Tibial artery (tissue), 4 donors: Measurements from ENCODE around the gene OCIAD1.
A peak's percentile ranks its signal among the peaks of the same experiment; 100 is the strongest.
"Not testable (repeated sequence)": the region's sequence is repeated elsewhere in the genome, so short reads cannot be mapped to it uniquely, and the experiment has no call there.

Experiments used
- DNase-seq, 2 donors: peaks; one replicate each; pipeline ENCODE4 v3.0.0-alpha.2; 2019
- H3K27ac ChIP-seq, 2 donors: fragments of 200-600 bp; sonication (generic) in 1 of 2; 1 replicate in 1 of 2; 2 replicates in 1 of 2; pipeline ENCODE4 v1.5.1; 2018 to 2019; ENCODE audit warnings: mild to moderate bottlenecking in 1 of 2
- H3K27me3 ChIP-seq, 2 donors: fragments of 200-600 bp; sonication (generic) in 1 of 2; one replicate each; pipeline versions ENCODE4 v1.5.1 to v1.6.0; 2016 to 2019
- H3K36me3 ChIP-seq, 3 donors: fragments of 200-600 bp; sonication (generic) in 2 of 3; one replicate each; pipeline ENCODE4 v1.5.1; 2016 to 2019; ENCODE audit warnings: mild to moderate bottlenecking in 2 of 3
- H3K4me1 ChIP-seq, 4 donors: fragments of 200-600 bp; sonication (generic) in 2 of 4; 1 replicate in 3 of 4; 2 replicates in 1 of 4; pipeline ENCODE4 v1.5.1; 2016 to 2019
- H3K4me3 ChIP-seq, 2 donors: fragments of 200-600 bp; sonication (generic) in 1 of 2; 1 replicate in 1 of 2; 2 replicates in 1 of 2; pipeline ENCODE4 v1.5.1; 2018 to 2019; ENCODE audit warnings: mild to moderate bottlenecking in 2 of 2
- H3K9me3 ChIP-seq, 3 donors: fragments of 200-600 bp; sonication (generic) in 1 of 3; one replicate each; pipeline ENCODE4 v1.5.1; 2016 to 2019
- intact Hi-C: fragments of 100-400 bp; cut with DNase I; formaldehyde crosslinking; loops from one replicate; pipeline ENCODE4 v1.15.0; 2023; ENCODE audit warnings: low total_unique reads
- TF ChIP-seq, protein P1 (sequence below), 2 experiments: fragments of 200-600 bp in 1 of 2; fragments of 450-650 bp in 1 of 2; IDR thresholded peaks; one replicate each; pipeline ENCODE4 v1.5.1; 2017 to 2019; ENCODE audit warnings: antibody characterized with exemption in 2 of 2, mild to moderate bottlenecking in 1 of 2, moderate library complexity in 1 of 2

OCIAD1 gene

DNA sequence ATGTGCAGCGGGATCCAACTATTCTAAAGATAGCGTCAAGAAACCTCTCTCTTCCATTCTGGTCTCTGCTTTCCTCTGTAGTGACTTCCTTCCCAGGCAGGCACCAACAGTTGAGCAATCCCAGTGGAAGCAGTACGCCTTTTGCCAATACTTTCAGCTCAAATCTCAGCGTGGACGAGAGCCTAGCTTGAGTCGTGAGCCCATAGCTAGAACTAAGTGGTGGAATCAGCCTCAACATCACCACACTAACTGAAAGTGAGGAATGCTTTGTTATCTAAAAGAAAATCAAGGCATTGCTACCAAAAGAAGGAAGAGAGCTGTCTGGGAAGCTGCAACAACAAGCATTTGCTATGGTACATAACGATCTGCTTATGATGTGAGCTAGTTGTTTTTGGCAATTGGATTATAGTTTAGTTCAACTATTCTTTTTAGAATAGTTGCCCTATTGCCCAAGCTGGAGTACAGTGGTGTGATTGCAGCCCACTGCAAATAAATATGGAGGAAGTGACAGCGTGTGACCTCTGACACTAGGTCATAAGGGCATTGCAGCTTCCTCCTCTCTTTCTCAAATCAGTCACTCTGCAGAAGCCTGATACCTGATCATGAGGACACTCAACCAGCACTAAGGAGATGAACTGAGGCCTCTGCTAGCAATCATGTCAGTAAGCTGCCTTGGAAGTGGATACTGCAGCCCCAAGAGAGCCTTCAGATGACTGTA is 26.1 kb upstream of the OCIAD1 start:
- intact Hi-C loops, result no loop called here
- H3K4me3 ChIP-seq, result peak overlapping the region; percentile 7 to 8
- DNase-seq, result peak; percentile 36 to 77
- no peaks in the 10 kb centered on the region for H3K36me3 ChIP-seq
- peak overlapping the region; percentile 74 for H3K27ac ChIP-seq
- TF ChIP-seq, protein P1, sequence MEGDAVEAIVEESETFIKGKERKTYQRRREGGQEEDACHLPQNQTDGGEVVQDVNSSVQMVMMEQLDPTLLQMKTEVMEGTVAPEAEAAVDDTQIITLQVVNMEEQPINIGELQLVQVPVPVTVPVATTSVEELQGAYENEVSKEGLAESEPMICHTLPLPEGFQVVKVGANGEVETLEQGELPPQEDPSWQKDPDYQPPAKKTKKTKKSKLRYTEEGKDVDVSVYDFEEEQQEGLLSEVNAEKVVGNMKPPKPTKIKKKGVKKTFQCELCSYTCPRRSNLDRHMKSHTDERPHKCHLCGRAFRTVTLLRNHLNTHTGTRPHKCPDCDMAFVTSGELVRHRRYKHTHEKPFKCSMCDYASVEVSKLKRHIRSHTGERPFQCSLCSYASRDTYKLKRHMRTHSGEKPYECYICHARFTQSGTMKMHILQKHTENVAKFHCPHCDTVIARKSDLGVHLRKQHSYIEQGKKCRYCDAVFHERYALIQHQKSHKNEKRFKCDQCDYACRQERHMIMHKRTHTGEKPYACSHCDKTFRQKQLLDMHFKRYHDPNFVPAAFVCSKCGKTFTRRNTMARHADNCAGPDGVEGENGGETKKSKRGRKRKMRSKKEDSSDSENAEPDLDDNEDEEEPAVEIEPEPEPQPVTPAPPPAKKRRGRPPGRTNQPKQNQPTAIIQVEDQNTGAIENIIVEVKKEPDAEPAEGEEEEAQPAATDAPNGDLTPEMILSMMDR (IDR thresholded peaks at IDR 0.05), result no peak
- peaks cover 3 to 58% (median 37%) of the 10 kb centered on the region in 4 donors for H3K4me1 ChIP-seq
- H3K9me3 ChIP-seq, result no peaks in the 10 kb centered on the region
- H3K27me3 ChIP-seq, result no peaks in the 10 kb centered on the region

DNA sequence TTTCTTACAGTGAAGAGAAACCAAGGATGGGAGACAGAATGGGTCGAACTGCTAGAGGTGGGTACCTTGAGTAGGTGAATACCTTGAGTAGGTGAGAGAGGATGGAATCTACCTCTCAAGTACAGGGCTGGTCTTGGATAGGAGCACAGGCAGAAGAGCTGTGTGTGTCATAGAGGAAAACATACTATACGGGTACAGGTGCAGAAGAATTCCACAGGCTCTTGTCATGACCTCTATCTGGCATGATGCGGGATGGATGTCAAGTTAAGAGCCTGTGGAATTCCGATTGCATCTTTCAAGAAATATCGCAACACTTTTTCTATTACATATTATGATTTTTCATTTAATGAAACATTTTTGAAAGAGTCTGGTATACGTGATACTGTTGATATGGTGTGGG is 18.0 kb upstream of the OCIAD1 start:
- Histone ChIP-seq H3K36me3 (no peaks in the 10 kb centered on the region), H3K9me3 (no peaks in the 10 kb centered on the region), H3K27me3 (no peaks in the 10 kb centered on the region), H3K4me3 (no peak overlapping the region), H3K27ac (no peak overlapping the region), H3K4me1 (peaks cover 0 to 3% (median 0%) of the 10 kb centered on the region in 4 donors)
- TF ChIP-seq, protein P1 (IDR thresholded peaks at IDR 0.05), result no peak
- no peak for DNase-seq
- intact Hi-C loops, result no loop called here

DNA sequence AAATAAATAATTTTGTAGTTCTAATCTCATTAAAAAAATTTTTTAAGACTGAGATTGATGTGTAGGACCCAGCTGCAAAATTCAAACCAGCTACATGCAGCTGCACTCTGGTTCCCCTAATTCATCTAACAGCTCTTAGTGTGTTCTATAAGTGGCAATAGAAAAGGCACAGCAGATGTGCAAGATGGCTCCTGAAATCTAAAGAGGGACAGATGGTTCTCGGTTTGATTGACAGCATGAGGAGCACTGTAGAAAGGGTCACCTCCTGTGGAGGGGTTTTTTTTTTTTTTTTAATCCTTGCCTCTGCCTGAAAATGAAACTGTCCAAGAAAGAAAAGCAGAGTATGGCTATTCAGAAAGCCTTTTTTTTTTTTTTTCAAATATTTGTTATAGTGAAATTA is 16.9 kb upstream of the OCIAD1 start:
- TF ChIP-seq, protein P1 (IDR thresholded peaks at IDR 0.05), result no peak
- Histone ChIP-seq H3K27me3 (no peaks in the 10 kb centered on the region), H3K36me3 (no peaks in the 10 kb centered on the region), H3K9me3 (no peaks in the 10 kb centered on the region), H3K4me3 (no peak overlapping the region), H3K27ac (no peak overlapping the region), H3K4me1 (no peaks in the 10 kb centered on the region)
- intact Hi-C loops, result no loop called here
- no peak for DNase-seq

DNA sequence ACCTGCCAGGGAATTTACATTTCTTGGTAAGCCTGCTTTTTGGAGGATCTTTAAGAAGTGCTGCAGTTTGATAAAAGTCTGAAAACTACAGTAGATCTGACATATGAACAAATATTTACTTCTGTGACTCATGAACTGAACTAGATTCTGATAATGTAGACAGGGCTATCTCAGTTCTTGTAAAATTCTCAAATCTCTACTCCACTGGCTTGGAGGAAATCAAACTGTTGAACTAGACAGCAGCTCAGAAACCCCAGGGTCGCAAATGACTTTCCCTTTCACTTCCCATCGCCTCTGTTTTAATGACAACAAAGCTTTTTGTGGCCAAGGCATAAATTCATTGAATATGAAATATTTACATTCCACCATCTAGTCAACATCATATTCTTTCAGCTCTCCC is 15.4 kb upstream of the OCIAD1 start:
- H3K27me3 ChIP-seq, result no peaks in the 10 kb centered on the region
- H3K36me3 ChIP-seq, result no peaks in the 10 kb centered on the region
- no peak overlapping the region for H3K4me3 ChIP-seq
- H3K4me1 ChIP-seq, result no peaks in the 10 kb centered on the region
- no peak for DNase-seq
- TF ChIP-seq, protein P1 (IDR thresholded peaks at IDR 0.05), result no peak
- H3K9me3 ChIP-seq, result no peaks in the 10 kb centered on the region
- no peak overlapping the region for H3K27ac ChIP-seq
- intact Hi-C loops, result no loop called here

DNA sequence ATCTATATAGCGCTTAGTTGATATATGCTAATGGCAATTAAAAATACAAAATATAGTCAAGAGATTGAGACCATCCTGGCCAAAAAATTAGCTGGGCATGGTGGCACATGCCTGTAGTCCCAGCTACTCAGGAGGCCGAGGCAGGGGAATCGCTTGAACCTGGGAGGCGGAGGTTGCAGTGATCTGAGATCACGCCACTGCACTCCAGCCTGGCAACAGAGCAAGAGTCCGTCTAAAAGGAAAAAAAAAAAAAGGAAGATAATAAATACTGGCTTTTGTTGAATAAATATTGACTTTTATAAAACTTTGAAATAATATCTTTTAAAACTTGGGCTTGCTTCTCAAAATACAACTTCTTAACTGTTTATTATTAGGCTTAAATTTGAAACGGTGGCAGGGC is 14.6 kb upstream of the OCIAD1 start:
- H3K9me3 ChIP-seq, DNase-seq, H3K4me1 ChIP-seq, H3K27ac ChIP-seq, H3K36me3 ChIP-seq, intact Hi-C loops, H3K4me3 ChIP-seq, H3K27me3 ChIP-seq: not testable (repeated sequence)

DNA sequence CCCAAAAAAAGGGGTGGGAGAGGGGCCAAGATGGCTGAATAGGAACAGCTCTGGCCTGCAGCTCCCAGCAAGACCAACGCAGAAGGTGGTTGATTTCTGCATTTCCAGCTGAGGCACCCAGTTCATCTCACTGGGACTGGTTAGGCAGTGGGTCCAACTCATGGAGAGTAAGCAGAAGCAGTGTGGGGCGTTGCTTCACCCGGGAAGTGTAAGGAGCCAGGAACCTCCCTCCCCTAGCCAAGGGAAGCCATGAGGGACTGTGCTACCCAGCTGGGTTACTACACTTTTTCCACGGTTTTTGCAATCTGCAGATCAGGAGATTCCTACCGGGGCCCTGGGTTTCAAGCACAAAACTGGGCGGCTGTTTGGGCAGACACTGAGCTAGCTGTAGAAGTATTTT is 13.9 kb upstream of the OCIAD1 start:
- Histone ChIP-seq H3K4me1 (no peaks in the 10 kb centered on the region), H3K27ac (no peak overlapping the region), H3K36me3 (no peaks in the 10 kb centered on the region), H3K9me3 (no peaks in the 10 kb centered on the region), H3K27me3 (no peaks in the 10 kb centered on the region), H3K4me3 (no peak overlapping the region)
- intact Hi-C loops, result no loop called here
- DNase-seq, result no peak
- TF ChIP-seq, protein P1 (IDR thresholded peaks at IDR 0.05), result no peak

DNA sequence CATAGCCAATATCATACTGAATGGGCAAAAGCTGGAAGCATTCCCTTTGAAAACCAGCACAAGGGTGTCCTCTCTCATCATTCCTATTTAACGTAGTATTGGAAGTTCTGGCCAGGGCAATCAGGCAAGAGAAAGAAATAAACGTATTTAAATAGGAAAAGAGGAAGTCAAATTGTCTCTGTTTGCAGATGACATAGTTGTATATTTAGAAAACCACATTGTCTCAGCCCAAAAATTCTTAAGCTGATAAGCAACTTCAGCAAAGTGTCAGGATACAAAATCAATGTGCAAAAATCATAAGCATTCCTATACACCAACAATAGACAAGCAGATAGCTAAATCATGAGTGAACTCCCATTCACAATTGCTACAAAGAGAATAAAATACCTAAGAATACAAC is 9.5 kb upstream of the OCIAD1 start:
- H3K36me3 ChIP-seq, H3K4me1 ChIP-seq, H3K27me3 ChIP-seq, intact Hi-C loops, DNase-seq, H3K4me3 ChIP-seq, H3K27ac ChIP-seq, H3K9me3 ChIP-seq: not testable (repeated sequence)
